Measurements from ENCODE around the gene ARCN1.
A peak's percentile ranks its signal among the peaks of the same experiment; 100 is the strongest.
"Not testable (repeated sequence)": the region's sequence is repeated elsewhere in the genome, so short reads cannot be mapped to it uniquely, and the experiment has no call there.

ARCN1 gene

DNA sequence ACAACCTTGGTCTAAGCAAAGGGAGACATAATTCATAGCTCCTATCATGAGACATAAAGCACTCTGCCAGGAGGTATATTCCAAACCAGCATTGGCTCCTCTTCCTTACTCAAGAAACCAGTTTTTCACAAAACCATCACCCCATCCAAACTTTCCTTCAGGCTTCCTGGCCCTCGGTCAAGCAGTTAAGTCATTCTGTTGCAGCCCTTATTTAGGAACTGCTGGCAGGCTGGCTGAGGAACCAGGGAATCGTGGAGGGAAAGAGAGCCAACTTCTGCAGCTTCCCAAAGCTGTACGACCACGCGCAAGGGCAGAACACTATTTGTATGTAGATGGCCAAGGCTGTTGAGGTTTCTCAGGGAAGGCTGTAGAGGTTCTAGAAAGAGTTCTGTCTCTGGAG lies 7.2 kb upstream of the ARCN1 start:
- TF ChIP-seq CTBP1 (IDR thresholded peaks at IDR 0.05; ENCODE audit: borderline replicate concordance), result no peak
- CTCF ChIA-PET, result no interaction called here
- POLR2A ChIA-PET, result no interaction called here
- no peak for DNase-seq (ENCODE audit: extremely low spot score)

DNA sequence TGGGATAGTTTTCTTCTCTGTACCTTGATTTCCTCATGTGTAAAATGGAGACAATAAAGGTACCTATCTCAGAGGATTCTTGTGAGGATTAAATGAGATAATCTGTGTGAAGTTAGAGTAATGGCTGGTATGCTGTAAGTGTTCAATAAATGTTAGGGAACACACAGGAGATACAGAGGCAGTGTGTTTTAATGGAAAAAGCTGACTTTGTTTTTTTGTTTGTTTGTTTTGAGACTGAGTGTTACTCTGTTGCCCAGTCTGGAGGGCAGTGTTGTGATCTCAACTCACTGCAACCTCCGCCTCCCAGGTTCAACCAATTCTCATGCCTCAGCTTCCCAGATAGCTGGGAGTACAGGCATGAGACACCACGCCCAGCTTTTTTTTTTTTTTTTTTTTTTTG lies 2.5 kb upstream of the ARCN1 start:
- TF ChIP-seq ARNT (IDR thresholded peaks at IDR 0.05), result no peak
- no peak for TF ChIP-seq FOXK2 (IDR thresholded peaks at IDR 0.05)
- no peak for TF ChIP-seq CTBP1 (IDR thresholded peaks at IDR 0.05; ENCODE audit: borderline replicate concordance)
- TF ChIP-seq SUZ12 (IDR thresholded peaks at IDR 0.05), result no peak
- TF ChIP-seq BHLHE40 (IDR thresholded peaks at IDR 0.05; ENCODE audit: borderline replicate concordance), result no peak
- TF ChIP-seq FOXA1 (IDR thresholded peaks at IDR 0.05), result no peak
- DNase-seq (ENCODE audit: extremely low spot score), result no peak
- ChIA-PET CTCF (interaction anchor here (1.1 kb wide), 1 partner anchor 73 kb away, joined by 3 read pairs; no protein-coding TSS in a partner anchor), POLR2A (no interaction called here)

- POLR2A ChIA-PET, result interaction anchor here (1.1 kb wide), 1 partner anchor 170 kb away, joined by 3 read pairs; no protein-coding TSS in a partner anchor
- TF ChIP-seq NFRKB (IDR thresholded peaks at IDR 0.05) (no peak), FOXK2 (IDR thresholded peaks at IDR 0.05) (no peak)
- CTCF ChIA-PET, result no interaction called here
- no peak for DNase-seq (ENCODE audit: extremely low spot score)
Observed at GRCh38 chr11:118570787-118571186, 1.4 kb upstream of the ARCN1 start.

DNA sequence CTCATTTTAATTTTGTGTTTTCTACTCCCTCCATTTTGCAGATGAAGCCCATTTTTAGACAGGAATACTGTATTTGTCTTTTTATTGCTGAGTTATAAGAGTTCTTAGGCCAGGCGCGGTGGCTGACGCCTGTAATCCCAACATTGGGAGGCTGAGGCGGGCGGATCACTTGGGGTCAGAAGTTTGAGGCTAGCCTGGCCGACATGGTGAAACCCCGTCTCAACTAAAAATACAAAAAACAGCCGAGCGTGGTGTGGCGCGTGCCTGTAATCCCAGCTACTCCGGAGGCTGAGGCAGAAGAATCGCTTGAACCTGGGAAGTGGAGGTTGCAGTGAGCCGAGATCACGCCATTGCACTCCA lies 528 bp upstream of the ARCN1 start:
- CTCF ChIA-PET, result interaction anchor here (0.7 kb wide), 2 partner anchors 793 to 1018 kb away, joined by 5 to 7 read pairs; no protein-coding TSS in a partner anchor
- POLR2A ChIA-PET, result interaction anchor here (0.8 to 1.5 kb wide), 4 partner anchors 22 to 298 kb away, joined by 3 to 9 read pairs (median 4); no protein-coding TSS in a partner anchor
- not testable (repeated sequence) for DNase-seq (ENCODE audit: extremely low spot score)

GRCh38 chr11:118572981-118573550 lies 857 bp downstream of the ARCN1 start:
- CTCF ChIA-PET, result interaction anchor here (1.0 kb wide), 1 partner anchor 19 kb away, joined by 3 read pairs; no protein-coding TSS in a partner anchor
- POLR2A ChIA-PET, result interaction anchor here (0.8 to 1.5 kb wide), 5 partner anchors 21 to 297 kb away, joined by 3 to 9 read pairs (median 4); no protein-coding TSS in a partner anchor
- TF ChIP-seq BHLHE40 (IDR thresholded peaks at IDR 0.05; ENCODE audit: borderline replicate concordance) (no peak), ARNT (IDR thresholded peaks at IDR 0.05) (no peak), FOXK2 (IDR thresholded peaks at IDR 0.05) (no peak), LEF1 (IDR thresholded peaks at IDR 0.05; ENCODE audit: borderline replicate concordance) (no peak)
- DNase-seq (ENCODE audit: extremely low spot score), result peak; percentile 20

GRCh38 chr11:118574636-118575035 lies 2.4 kb downstream of the ARCN1 start:
- TF ChIP-seq FOXA1 (IDR thresholded peaks at IDR 0.05) (no peak), SP1 (IDR thresholded peaks at IDR 0.05) (no peak), ZNF384 (IDR thresholded peaks at IDR 0.05) (peak; percentile 45), ELF4 (IDR thresholded peaks at IDR 0.05) (no peak)
- CTCF ChIA-PET, result no interaction called here
- POLR2A ChIA-PET, result no interaction called here
- no peak for DNase-seq (ENCODE audit: extremely low spot score)

DNA sequence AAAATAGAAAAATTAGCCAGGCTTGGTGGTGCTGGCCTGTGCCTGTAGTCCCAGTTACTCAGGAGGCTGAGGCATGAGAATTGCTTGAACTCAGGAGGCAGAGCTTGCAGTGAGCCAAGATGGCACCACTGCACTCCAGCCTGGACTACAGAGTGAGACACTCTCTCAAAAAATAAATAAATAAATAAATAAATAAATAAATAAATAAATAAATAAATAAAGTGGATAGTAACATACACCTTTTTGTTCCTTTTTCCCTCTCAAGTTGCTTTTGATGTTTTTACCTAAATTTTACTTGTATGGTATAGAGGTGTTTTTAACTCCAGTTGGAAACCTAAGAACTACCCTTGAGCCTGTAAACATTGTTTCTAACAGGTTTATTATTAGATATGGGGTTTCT lies 5.8 kb downstream of the ARCN1 start:
- POLR2A ChIA-PET; DNase-seq (ENCODE audit: extremely low spot score); CTCF ChIA-PET: not testable (repeated sequence)

DNA sequence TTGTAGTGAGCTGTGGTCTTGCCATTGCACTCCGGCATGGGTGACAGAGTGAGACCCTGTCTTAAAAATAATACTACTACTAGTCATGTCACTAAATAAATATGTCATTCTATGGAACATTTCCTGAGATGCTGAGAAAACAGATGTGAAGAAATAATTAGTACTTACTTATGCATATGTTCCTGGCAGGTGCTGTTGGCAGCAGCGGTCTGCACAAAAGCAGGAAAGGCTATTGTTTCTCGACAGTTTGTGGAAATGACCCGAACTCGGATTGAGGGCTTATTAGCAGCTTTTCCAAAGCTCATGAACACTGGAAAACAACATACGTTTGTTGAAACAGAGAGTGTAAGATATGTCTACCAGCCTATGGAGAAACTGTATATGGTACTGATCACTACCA lies 8.8 kb downstream of the ARCN1 start:
- ChIA-PET CTCF (no interaction called here), POLR2A (no interaction called here)
- TF ChIP-seq FOXA1 (IDR thresholded peaks at IDR 0.05) (no peak), NFRKB (IDR thresholded peaks at IDR 0.05) (no peak), PKNOX1 (IDR thresholded peaks at IDR 0.05) (no peak), BHLHE40 (IDR thresholded peaks at IDR 0.05; ENCODE audit: borderline replicate concordance) (no peak), ELF4 (IDR thresholded peaks at IDR 0.05) (no peak), ZNF384 (IDR thresholded peaks at IDR 0.05) (no peak), TARDBP (IDR thresholded peaks at IDR 0.05) (no peak), HDGF (IDR thresholded peaks at IDR 0.05; ENCODE audit: borderline replicate concordance) (no peak), LEF1 (IDR thresholded peaks at IDR 0.05; ENCODE audit: borderline replicate concordance) (no peak), SP1 (IDR thresholded peaks at IDR 0.05) (no peak), FOXM1 (IDR thresholded peaks at IDR 0.05; ENCODE audit: borderline replicate concordance) (no peak), SUZ12 (IDR thresholded peaks at IDR 0.05) (no peak), ARNT (IDR thresholded peaks at IDR 0.05) (no peak), CTBP1 (IDR thresholded peaks at IDR 0.05; ENCODE audit: borderline replicate concordance) (no peak)
- DNase-seq (ENCODE audit: extremely low spot score), result no peak

DNA sequence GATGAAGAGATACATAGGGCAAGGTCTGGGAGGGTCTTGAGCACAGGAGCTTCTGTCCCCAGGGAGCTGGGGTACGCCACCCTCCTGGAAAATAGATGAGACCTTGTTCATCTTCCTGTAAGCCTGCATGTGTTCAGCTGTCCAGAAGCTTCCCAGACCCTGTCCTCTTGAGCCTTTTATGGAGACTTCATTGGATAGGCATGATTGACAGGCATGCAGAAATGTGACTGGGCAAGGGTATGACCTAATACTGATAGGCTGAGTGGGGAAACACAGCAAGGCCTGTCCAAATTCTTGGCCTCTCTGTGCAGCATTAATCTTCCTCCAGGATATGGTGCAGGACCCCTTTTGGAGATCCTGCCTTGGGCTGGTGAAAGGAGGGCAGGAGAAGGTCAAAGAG lies 15.7 kb downstream of the ARCN1 start:
- no peak for TF ChIP-seq FOXM1 (IDR thresholded peaks at IDR 0.05; ENCODE audit: borderline replicate concordance)
- TF ChIP-seq PKNOX1 (IDR thresholded peaks at IDR 0.05), result peak; percentile 46; the same call in 1 of the 2 replicates
- no peak for DNase-seq (ENCODE audit: extremely low spot score)
- ChIA-PET CTCF (no interaction called here), POLR2A (no interaction called here)
